Adrenal gland (tissue), 5 donors: ENCODE data around the gene RNU6-1.

Experiments used
- CTCF ChIP-seq, 6 experiments: fragments of 450-650 bp in 4 of 6; fragments of 200-600 bp in 2 of 6; sonication (generic) in 1 of 6; IDR thresholded peaks; 1 replicate in 5 of 6; 2 replicates in 1 of 6; pipeline versions ENCODE4 v1.5.1 to v1.8.0; 2016 to 2021; ENCODE audit warnings: antibody characterized with exemption in 6 of 6, mild to moderate bottlenecking in 2 of 6, moderate library complexity in 1 of 6
- POLR2A ChIP-seq, 2 donors: fragments of 450-650 bp; IDR thresholded peaks; one replicate each; pipeline ENCODE4 v1.6.1; 2017; ENCODE audit warnings: antibody characterized with exemption in 2 of 2, mild to moderate bottlenecking in 2 of 2, moderate library complexity in 1 of 2
- donor health status: DM: no; HTN: no; CAD: no.

GRCh38 chr15:67884009-67884408, 44.2 kb upstream of the RNU6-1 start:
- TF ChIP-seq POLR2A (IDR thresholded peaks at IDR 0.05) (no peak), CTCF (IDR thresholded peaks at IDR 0.05) (no peak)
